HepG2 (cell line): Measurements from ENCODE around the gene ZNF316. TPM values are rescaled to one million over a fixed set of nuclear protein-coding genes. Genes with fewer than 3 reads are reported as not detected.

ENCODE experiments used
- CAMTA2 ChIP-seq: sonication (generic); formaldehyde crosslinking; IDR thresholded peaks from 2 replicates; pipeline ENCODE4 v1.4.0; 2020; ENCODE audit warnings: mild to moderate bottlenecking, missing genetic modification reagents, borderline replicate concordance
- HMG20B ChIP-seq: conservative IDR thresholded peaks from 2 replicates; pipeline ENCODE4 v1.6.1; 2016; ENCODE audit warnings: missing genetic modification reagents, missing compliant biosample characterization
- IKZF5 ChIP-seq: IDR thresholded peaks from 2 replicates; pipeline ENCODE4 v1.6.1; 2018; ENCODE audit warnings: missing genetic modification reagents, mild to moderate bottlenecking, missing compliant biosample characterization
- JARID2 ChIP-seq: sonication (generic); formaldehyde crosslinking; IDR thresholded peaks from 2 replicates; pipeline ENCODE4 v1.8.1; 2023; ENCODE audit warnings: missing genetic modification reagents, inconsistent platforms; ENCODE audit not compliant: insufficient replicate concordance
- MAZ ChIP-seq, 2 experiments: sonication (generic) in 1 of 2; formaldehyde crosslinking in 1 of 2; IDR thresholded peaks; 2 replicates each; pipeline versions ENCODE4 v1.5.0 to v1.6.1; 2012 to 2020; ENCODE audit warnings: low read depth in 2 of 2, mild to moderate bottlenecking in 2 of 2, borderline replicate concordance in 1 of 2, improper control_type of control experiment in 1 of 2, low read length in 1 of 2, missing genetic modification reagents in 1 of 2, moderate library complexity in 1 of 2
- MNT ChIP-seq: fragments of 450-650 bp; IDR thresholded peaks from 2 replicates; pipeline ENCODE4 v1.6.1; 2016
- PAWR ChIP-seq: sonication (generic); formaldehyde crosslinking; IDR thresholded peaks from 2 replicates; pipeline ENCODE4 v1.4.0; 2020; ENCODE audit warnings: missing genetic modification reagents, mild to moderate bottlenecking, borderline replicate concordance
- POLR2A ChIP-seq, 2 experiments: IDR thresholded peaks; 2 replicates each; pipeline ENCODE4 v1.6.1; 2011; ENCODE audit warnings: low read depth in 2 of 2, low read length in 2 of 2, mild to moderate bottlenecking in 1 of 2, moderate library complexity in 1 of 2; ENCODE audit not compliant: insufficient read depth in 1 of 2
- RCOR2 ChIP-seq: IDR thresholded peaks from 2 replicates; pipeline ENCODE4 v1.6.1; 2016; ENCODE audit warnings: missing biosample characterization, missing genetic modification reagents
- SETDB1 ChIP-seq: sonication (generic); formaldehyde crosslinking; IDR thresholded peaks from 2 replicates; pipeline ENCODE4 v1.5.1; 2020; ENCODE audit warnings: missing genetic modification reagents, mild to moderate bottlenecking, borderline replicate concordance
- SKIL ChIP-seq: sonication (generic); formaldehyde crosslinking; IDR thresholded peaks from 2 replicates; pipeline ENCODE4 v1.8.0; 2022; ENCODE audit warnings: missing genetic modification reagents, mild to moderate bottlenecking, moderate library complexity, borderline replicate concordance
- SPEN ChIP-seq: sonication (generic); formaldehyde crosslinking; IDR thresholded peaks from 2 replicates; pipeline ENCODE4 v1.5.1; 2020; ENCODE audit warnings: low read depth, mild to moderate bottlenecking, missing genetic modification reagents
- TFDP1 ChIP-seq: IDR thresholded peaks from 2 replicates; pipeline ENCODE4 v1.6.1; 2016; ENCODE audit warnings: missing compliant biosample characterization, missing genetic modification reagents, borderline replicate concordance
- ZFP91 ChIP-seq: sonication (generic); formaldehyde crosslinking; IDR thresholded peaks from 2 replicates; pipeline ENCODE4 v1.9.0; 2022; ENCODE audit warnings: missing genetic modification reagents, mild to moderate bottlenecking, borderline replicate concordance
- ZNF598 ChIP-seq: sonication (generic); formaldehyde crosslinking; IDR thresholded peaks from 2 replicates; pipeline ENCODE4 v1.5.1; 2020; ENCODE audit warnings: mild to moderate bottlenecking, missing genetic modification reagents, borderline replicate concordance
- ZNF615 ChIP-seq: sonication (generic); formaldehyde crosslinking; IDR thresholded peaks from 2 replicates; pipeline ENCODE4 v1.5.0; 2020; ENCODE audit warnings: mild to moderate bottlenecking, missing genetic modification reagents, borderline replicate concordance
- ZSCAN20 ChIP-seq: sonication (generic); formaldehyde crosslinking; IDR thresholded peaks from 2 replicates; pipeline ENCODE4 v1.4.0; 2020; ENCODE audit warnings: missing genetic modification reagents, mild to moderate bottlenecking, borderline replicate concordance
- polyA plus RNA-seq, 8 experiments: library from polyadenylated mRNA; depleted of rRNA in 3 of 8; stranded (reverse) in 7 of 8; unstranded in 1 of 8; fragments of >200 nt; fragmentation: Illumina TruSeq in 4 of 8; extraction: Trizol in 4 of 8; gene quantifications; 2 replicates each; pipeline versions ENCODE4 v1.2.1 to v1.2.3, GENCODE V29; 2011 to 2016; ENCODE audit warnings: low read depth in 4 of 8, missing spikeins in 1 of 8, mixed read lengths in 1 of 8; ENCODE audit not compliant: insufficient read depth in 1 of 8
- total RNA-seq, 5 experiments: library from RNA; depleted of rRNA; stranded (reverse); fragments of >200 nt; fragmentation: Illumina TruSeq; extraction: Trizol; gene quantifications; 2 replicates each; pipeline ENCODE4 v1.2.3, GENCODE V29; 2016; ENCODE audit warnings: low read depth in 1 of 5

Gene ZNF316
- total and polyA plus RNA-seq, 2 of the 13 experiments (the other 11 are each of a cell fraction or from before 2014, with no cell fraction given) = 4.3 to 9.9 TPM

GRCh38 chr7:6614953-6615722, 22.0 kb upstream of the ZNF316 start, which contains the start of gene ZNF853 (continued):
- peak; percentile 56; the same call in 1 of the 2 replicates for TF ChIP-seq SKIL (CRISPR knock-in tag)
- TF ChIP-seq TFDP1 (CRISPR knock-in tag) = no peak
- TF ChIP-seq MAZ (IDR thresholded peaks at IDR 0.05; ENCODE audit: borderline replicate concordance, low read depth, low read length) = no peak
- peak; percentile 38; the same call in 1 of the 2 replicates for TF ChIP-seq MAZ (CRISPR knock-in tag; IDR thresholded peaks at IDR 0.05; ENCODE audit: low read depth)
- TF ChIP-seq SPEN (CRISPR knock-in tag) = no peak; the same call in 1 of the 2 replicates
- TF ChIP-seq IKZF5 = 0 out of 2 replicates have a peak, but pooled peaks have one; percentile 23
- TF ChIP-seq ZNF615 (CRISPR knock-in tag) = no peak
- TF ChIP-seq MNT = no peak
- no peak for TF ChIP-seq HMG20B (CRISPR knock-in tag)
- no peak for TF ChIP-seq CAMTA2 (CRISPR knock-in tag)
- TF ChIP-seq JARID2 (CRISPR knock-in tag) = no peak
- no peak for TF ChIP-seq RCOR2 (CRISPR knock-in tag)
- TF ChIP-seq SETDB1 (CRISPR knock-in tag) = no peak
- TF ChIP-seq PAWR = no peak
- TF ChIP-seq ZSCAN20 = no peak
- TF ChIP-seq POLR2A (IDR thresholded peaks at IDR 0.05; ENCODE audit: insufficient read depth in 1 of 2, low read depth in 2 of 2, low read length in 2 of 2) = 0 out of 4 replicates have a peak, but pooled peaks of 1 of the 2 experiments have one; percentile 31
- 0 out of 2 replicates have a peak, but pooled peaks have one; percentile 42 for TF ChIP-seq ZFP91 (CRISPR knock-in tag)
- no peak for TF ChIP-seq ZNF598
